A673 (cell line): ENCODE measurements around the gene SLC44A3.
A peak's percentile ranks its signal among the peaks of the same experiment; 100 is the strongest.

ENCODE experiments used
- CTCF ChIP-seq: fragments of 300-800, 200-600 bp; sonication (generic); conservative IDR thresholded peaks from 2 replicates; pipeline ENCODE4 v1.5.1; 2017; ENCODE audit warnings: low read depth, mild to moderate bottlenecking, antibody characterized with exemption, low read length, moderate library complexity, mixed read lengths
- EZH2 ChIP-seq: fragments of 200-600 bp; sonication (generic); IDR thresholded peaks from 2 replicates; pipeline ENCODE4 v1.6.1; 2017; ENCODE audit warnings: borderline replicate concordance, low read depth, mild to moderate bottlenecking, mixed read lengths, antibody characterized with exemption, low read length; ENCODE audit not compliant: poor library complexity, severe bottlenecking

- TF ChIP-seq CTCF (0 out of 2 replicates have a peak, but pooled peaks have one; percentile 16), EZH2 (no peak)
Measured at GRCh38 chr1:94852788-94853187, 32.6 kb downstream of the SLC44A3 start.
